Osteoblast (primary cell): ENCODE measurements around the gene DIAPH2. TPM values are rescaled to one million over a fixed set of nuclear protein-coding genes. Genes with fewer than 3 reads are reported as not detected.
A peak's percentile ranks its signal among the peaks of the same experiment; 100 is the strongest.

Experiments
- DNase-seq: peaks from one replicate; pipeline ENCODE4 v3.0.0; 2011; ENCODE audit warnings: low spot score, mixed read lengths; ENCODE audit not compliant: insufficient read length; ENCODE audit errors: missing footprints
- H2AFZ ChIP-seq: 2 replicates; pipeline ENCODE4 v1.6.0; 2011; ENCODE audit warnings: mild to moderate bottlenecking, low read length
- H3K27ac ChIP-seq: 2 replicates; pipeline ENCODE4 v1.5.1; 2011; ENCODE audit warnings: mild to moderate bottlenecking, low read depth, low read length, moderate library complexity
- H3K27me3 ChIP-seq: 2 replicates; pipeline ENCODE4 v1.6.0; 2012; ENCODE audit warnings: mild to moderate bottlenecking, control low read depth, inconsistent platforms, low read length, moderate library complexity; ENCODE audit not compliant: insufficient read depth
- H3K36me3 ChIP-seq: 2 replicates; pipeline ENCODE4 v1.5.1; 2011; ENCODE audit warnings: mild to moderate bottlenecking, low read length, control low read depth, moderate library complexity; ENCODE audit not compliant: insufficient read depth
- H3K4me1 ChIP-seq: 2 replicates; pipeline ENCODE4 v1.5.1; 2011; ENCODE audit warnings: mild to moderate bottlenecking, low read length, control low read depth, moderate library complexity; ENCODE audit not compliant: insufficient read depth
- H3K4me2 ChIP-seq: 2 replicates; pipeline ENCODE4 v1.6.0; 2011; ENCODE audit warnings: mild to moderate bottlenecking, low read length; ENCODE audit not compliant: insufficient read depth
- H3K4me3 ChIP-seq: fragments of 200-600 bp; sonication (generic); 3 replicates; pipeline ENCODE4 v1.5.1; 2012; ENCODE audit warnings: mild to moderate bottlenecking, low read length, inconsistent platforms; ENCODE audit not compliant: insufficient read depth
- H3K79me2 ChIP-seq: 2 replicates; pipeline ENCODE4 v1.6.0; 2012; ENCODE audit warnings: mild to moderate bottlenecking, low read length, control low read depth, inconsistent platforms; ENCODE audit not compliant: insufficient read depth
- H3K9me3 ChIP-seq: 2 replicates; pipeline ENCODE4 v1.5.1; 2011; ENCODE audit warnings: low read depth, low read length, control low read depth
- H4K20me1 ChIP-seq: 2 replicates; pipeline ENCODE4 v1.6.0; 2012; ENCODE audit warnings: mild to moderate bottlenecking, low read length, control low read depth; ENCODE audit not compliant: insufficient read depth
- total RNA-seq: library from RNA; depleted of rRNA; stranded (reverse); fragments of >200 nt; gene quantifications from 2 replicates; pipeline ENCODE4 v1.2.3, GENCODE V29; 2012
- TF ChIP-seq, protein P1 (sequence below): IDR thresholded peaks from 2 replicates; pipeline ENCODE4 v1.5.1; 2011; ENCODE audit warnings: mild to moderate bottlenecking, low read depth, low read length, moderate library complexity; ENCODE audit errors: extremely low read depth

The DIAPH2 gene
- total RNA-seq, 1 donor: 21.0 TPM

DNA sequence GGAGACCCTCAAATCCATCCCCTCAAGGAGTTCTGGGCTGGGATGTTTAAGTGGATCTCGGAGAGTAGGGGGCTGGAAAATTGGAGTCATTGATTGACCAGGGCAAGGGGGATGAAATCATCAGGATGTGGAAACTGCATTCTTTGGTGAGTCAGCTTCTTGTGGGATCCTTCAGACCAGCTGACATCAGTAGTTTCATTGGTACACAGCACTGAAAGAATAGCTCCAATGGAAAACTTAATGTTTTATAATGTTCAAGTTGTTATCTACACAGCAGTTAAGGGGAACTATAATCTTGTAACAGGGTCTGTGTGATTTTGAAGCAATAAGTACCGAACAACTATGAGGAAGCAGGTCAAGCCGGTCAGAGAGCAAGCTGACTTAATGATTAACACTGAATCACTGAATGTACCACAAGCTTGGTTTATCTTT is 705.1 kb downstream of the DIAPH2 start:
- peak overlapping the region; percentile 44 for H2AFZ ChIP-seq

DNA sequence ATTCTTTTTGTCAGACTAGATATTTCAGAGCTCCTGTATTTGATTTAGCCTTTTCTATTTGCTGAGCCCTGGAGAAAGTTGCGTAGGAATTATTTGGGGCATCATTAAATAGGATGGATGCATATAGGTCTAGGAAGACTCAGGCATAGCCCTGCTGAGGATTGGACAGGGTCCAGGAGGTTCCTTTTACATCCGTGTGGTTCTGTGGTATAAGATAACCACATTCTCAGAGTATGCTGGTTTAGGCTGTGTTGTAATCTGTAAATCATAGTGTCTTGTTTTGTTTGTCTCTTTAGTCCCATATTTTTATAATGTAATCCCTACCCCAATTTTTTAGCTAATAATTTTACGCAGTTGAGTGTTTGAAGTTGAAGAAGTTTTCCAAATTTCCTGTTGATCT is 712.7 kb downstream of the DIAPH2 start:
- no peaks in the 10 kb centered on the region for H3K36me3 ChIP-seq
- TF ChIP-seq, protein P1, sequence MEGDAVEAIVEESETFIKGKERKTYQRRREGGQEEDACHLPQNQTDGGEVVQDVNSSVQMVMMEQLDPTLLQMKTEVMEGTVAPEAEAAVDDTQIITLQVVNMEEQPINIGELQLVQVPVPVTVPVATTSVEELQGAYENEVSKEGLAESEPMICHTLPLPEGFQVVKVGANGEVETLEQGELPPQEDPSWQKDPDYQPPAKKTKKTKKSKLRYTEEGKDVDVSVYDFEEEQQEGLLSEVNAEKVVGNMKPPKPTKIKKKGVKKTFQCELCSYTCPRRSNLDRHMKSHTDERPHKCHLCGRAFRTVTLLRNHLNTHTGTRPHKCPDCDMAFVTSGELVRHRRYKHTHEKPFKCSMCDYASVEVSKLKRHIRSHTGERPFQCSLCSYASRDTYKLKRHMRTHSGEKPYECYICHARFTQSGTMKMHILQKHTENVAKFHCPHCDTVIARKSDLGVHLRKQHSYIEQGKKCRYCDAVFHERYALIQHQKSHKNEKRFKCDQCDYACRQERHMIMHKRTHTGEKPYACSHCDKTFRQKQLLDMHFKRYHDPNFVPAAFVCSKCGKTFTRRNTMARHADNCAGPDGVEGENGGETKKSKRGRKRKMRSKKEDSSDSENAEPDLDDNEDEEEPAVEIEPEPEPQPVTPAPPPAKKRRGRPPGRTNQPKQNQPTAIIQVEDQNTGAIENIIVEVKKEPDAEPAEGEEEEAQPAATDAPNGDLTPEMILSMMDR: no peak
- H3K4me2 ChIP-seq: no peak overlapping the region

More for the DNA sequence above, 705.1 kb downstream of the DIAPH2 start:
- Histone ChIP-seq H3K4me1 (peaks cover 5% of the 10 kb centered on the region), H4K20me1 (no peaks in the 10 kb centered on the region), H3K27me3 (no peaks in the 10 kb centered on the region), H3K4me3 (peak overlapping the region; percentile 11), H3K36me3 (no peaks in the 10 kb centered on the region), H3K79me2 (no peaks in the 10 kb centered on the region), H3K4me2 (peak overlapping the region; percentile 60), H3K27ac (peak overlapping the region; percentile 76), H3K9me3 (no peaks in the 10 kb centered on the region)
- peak; percentile 13 for DNase-seq
- TF ChIP-seq, protein P1: no peak

DNA sequence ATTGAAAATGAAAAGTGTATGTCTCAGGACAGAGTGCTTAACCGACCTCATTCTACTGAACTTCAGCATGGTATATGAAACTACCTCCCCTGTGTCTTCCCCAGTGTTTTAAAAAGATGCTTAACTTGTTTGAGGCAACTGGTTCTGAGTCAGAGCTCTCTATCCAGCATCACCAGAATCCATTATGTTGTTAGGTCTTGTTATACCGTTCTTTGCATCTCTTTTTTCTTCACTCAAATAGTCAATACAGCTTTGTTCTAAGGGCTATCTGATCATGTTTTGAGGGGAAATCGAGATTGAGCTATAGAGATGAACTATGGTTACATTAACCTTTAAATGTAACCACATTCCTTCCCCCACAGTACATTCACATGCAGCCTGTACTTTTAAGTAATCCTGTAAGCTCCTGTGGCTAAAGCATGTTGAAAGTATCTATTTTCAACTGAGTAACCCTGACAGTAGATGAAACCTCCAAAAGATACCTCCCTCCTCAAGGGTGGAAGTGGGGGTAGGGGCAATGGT is 713.4 kb downstream of the DIAPH2 start:
- Histone ChIP-seq H3K4me3 (no peak overlapping the region), H3K79me2 (no peaks in the 10 kb centered on the region), H3K36me3 (no peaks in the 10 kb centered on the region), H4K20me1 (no peaks in the 10 kb centered on the region), H3K4me1 (peaks cover 12% of the 10 kb centered on the region), H3K9me3 (no peaks in the 10 kb centered on the region), H3K27ac (peak overlapping the region; percentile 47), H3K4me2 (peak overlapping the region; percentile 20), H2AFZ (peak overlapping the region; percentile 20), H3K27me3 (no peaks in the 10 kb centered on the region)
- DNase-seq: peak; percentile 4
- TF ChIP-seq, protein P1: no peak

More for the DNA sequence above, 712.7 kb downstream of the DIAPH2 start:
- H3K27me3 ChIP-seq: no peaks in the 10 kb centered on the region
- H3K27ac ChIP-seq: no peak overlapping the region
- no peaks in the 10 kb centered on the region for H3K9me3 ChIP-seq
- H4K20me1 ChIP-seq: no peaks in the 10 kb centered on the region
- H3K4me1 ChIP-seq: peaks cover 12% of the 10 kb centered on the region
- H2AFZ ChIP-seq: no peak overlapping the region
- no peak for DNase-seq
- H3K79me2 ChIP-seq: no peaks in the 10 kb centered on the region
- H3K4me3 ChIP-seq: no peak overlapping the region

DNA sequence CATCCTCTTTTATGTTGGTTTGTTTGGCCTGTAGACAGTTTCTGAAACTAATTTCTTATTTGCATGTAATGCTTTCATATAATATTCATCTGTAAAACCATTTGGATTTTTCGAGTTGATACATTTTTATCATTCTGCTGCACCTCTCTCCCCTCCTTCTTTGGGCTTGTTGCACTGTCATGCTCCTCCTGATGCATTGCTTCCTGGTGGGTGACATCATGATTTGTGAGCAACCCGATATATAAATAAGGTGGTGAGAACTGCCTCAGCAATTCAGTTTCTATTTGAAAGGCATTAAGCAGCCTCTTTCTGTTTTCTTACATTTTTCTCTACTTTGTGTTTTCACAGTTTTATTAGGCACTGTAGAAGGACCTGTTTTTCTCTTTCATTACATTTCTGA is 714.8 kb downstream of the DIAPH2 start:
- Histone ChIP-seq H3K4me3 (no peak overlapping the region), H3K4me1 (peaks cover 12% of the 10 kb centered on the region), H3K27me3 (no peaks in the 10 kb centered on the region), H3K9me3 (no peaks in the 10 kb centered on the region), H3K79me2 (no peaks in the 10 kb centered on the region), H2AFZ (no peak overlapping the region), H3K4me2 (no peak overlapping the region), H4K20me1 (no peaks in the 10 kb centered on the region), H3K36me3 (no peaks in the 10 kb centered on the region), H3K27ac (peak overlapping the region; percentile 56)
- TF ChIP-seq, protein P1: no peak
- DNase-seq: peak; percentile 34
